SU-DHL-6 (cell line): ENCODE measurements around the gene PSMB3.

Experiments
- EZH2phosphoT487 ChIP-seq: fragments of 200-600 bp; sonication (generic), shearing (Covaris generic); conservative IDR thresholded peaks from 2 replicates; pipeline ENCODE4 v1.6.1; 2018; ENCODE audit warnings: mild to moderate bottlenecking, antibody characterized with exemption, low read length, moderate library complexity, mixed read lengths
- TF ChIP-seq, protein P1 (sequence below): fragments of 200-600 bp; sonication (generic); IDR thresholded peaks from one replicate; pipeline ENCODE4 v1.5.1; 2017; ENCODE audit warnings: antibody characterized with exemption, mild to moderate bottlenecking, low read length, moderate library complexity; ENCODE audit not compliant: insufficient read depth, poor library complexity, severe bottlenecking

DNA sequence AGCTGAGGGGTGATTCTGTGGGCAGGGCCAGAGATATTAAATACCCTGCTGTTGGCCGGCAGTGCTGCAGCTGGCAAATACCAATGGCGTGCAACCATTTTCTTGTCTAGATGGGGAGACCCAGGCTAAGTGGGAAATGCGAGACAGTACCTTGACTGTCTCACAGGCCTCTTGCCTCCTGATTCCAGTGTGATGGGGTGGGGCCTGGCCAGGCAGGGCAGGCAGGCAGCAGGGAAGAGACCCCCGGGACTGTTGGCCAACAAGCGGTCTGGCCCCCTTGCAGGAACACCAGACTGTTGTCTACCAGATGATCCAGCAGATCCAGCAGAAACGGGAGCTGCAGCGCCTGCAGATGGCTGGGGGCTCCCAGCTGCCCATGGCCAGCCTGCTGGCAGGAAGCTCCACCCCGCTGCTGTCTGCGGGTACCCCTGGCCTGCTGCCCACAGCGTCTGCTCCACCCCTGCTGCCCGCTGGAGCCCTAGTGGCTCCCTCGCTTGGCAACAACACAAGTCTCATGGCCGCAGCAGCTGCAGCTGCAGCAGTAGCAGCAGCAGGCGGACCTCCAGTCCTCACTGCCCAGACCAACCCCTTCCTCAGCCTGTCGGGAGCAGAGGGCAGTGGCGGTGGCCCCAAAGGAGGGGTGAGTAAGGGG, 28.1 kb upstream of the PSMB3 start:
- TF ChIP-seq, protein P1, sequence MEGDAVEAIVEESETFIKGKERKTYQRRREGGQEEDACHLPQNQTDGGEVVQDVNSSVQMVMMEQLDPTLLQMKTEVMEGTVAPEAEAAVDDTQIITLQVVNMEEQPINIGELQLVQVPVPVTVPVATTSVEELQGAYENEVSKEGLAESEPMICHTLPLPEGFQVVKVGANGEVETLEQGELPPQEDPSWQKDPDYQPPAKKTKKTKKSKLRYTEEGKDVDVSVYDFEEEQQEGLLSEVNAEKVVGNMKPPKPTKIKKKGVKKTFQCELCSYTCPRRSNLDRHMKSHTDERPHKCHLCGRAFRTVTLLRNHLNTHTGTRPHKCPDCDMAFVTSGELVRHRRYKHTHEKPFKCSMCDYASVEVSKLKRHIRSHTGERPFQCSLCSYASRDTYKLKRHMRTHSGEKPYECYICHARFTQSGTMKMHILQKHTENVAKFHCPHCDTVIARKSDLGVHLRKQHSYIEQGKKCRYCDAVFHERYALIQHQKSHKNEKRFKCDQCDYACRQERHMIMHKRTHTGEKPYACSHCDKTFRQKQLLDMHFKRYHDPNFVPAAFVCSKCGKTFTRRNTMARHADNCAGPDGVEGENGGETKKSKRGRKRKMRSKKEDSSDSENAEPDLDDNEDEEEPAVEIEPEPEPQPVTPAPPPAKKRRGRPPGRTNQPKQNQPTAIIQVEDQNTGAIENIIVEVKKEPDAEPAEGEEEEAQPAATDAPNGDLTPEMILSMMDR, result no peak
- TF ChIP-seq EZH2phosphoT487, result no peak
